RCC 7860 (cell line): ENCODE data around the gene ENG.
"Not testable (repeated sequence)": the region's sequence is repeated elsewhere in the genome, so short reads cannot be mapped to it uniquely, and the experiment has no call there.

Experiments
- DNase-seq: peaks from one replicate; pipeline ENCODE4 v3.0.0-alpha.2; 2015; ENCODE audit warnings: low spot score
- FAIRE-seq: peaks from 2 replicates; lab custom pipeline; 2012; peaks lifted over from hg19 to GRCh38; lab: Jason Lieb, UNC

ENG gene

GRCh38 chr9:127854184-127854806, at the start of gene ENG:
TSS of gene ENG (minus strand) at chr9:127854658. CDS start at chr9:127854355, 303 bp downstream.
- DNase-seq (no peak), FAIRE-seq (no peak)

DNA sequence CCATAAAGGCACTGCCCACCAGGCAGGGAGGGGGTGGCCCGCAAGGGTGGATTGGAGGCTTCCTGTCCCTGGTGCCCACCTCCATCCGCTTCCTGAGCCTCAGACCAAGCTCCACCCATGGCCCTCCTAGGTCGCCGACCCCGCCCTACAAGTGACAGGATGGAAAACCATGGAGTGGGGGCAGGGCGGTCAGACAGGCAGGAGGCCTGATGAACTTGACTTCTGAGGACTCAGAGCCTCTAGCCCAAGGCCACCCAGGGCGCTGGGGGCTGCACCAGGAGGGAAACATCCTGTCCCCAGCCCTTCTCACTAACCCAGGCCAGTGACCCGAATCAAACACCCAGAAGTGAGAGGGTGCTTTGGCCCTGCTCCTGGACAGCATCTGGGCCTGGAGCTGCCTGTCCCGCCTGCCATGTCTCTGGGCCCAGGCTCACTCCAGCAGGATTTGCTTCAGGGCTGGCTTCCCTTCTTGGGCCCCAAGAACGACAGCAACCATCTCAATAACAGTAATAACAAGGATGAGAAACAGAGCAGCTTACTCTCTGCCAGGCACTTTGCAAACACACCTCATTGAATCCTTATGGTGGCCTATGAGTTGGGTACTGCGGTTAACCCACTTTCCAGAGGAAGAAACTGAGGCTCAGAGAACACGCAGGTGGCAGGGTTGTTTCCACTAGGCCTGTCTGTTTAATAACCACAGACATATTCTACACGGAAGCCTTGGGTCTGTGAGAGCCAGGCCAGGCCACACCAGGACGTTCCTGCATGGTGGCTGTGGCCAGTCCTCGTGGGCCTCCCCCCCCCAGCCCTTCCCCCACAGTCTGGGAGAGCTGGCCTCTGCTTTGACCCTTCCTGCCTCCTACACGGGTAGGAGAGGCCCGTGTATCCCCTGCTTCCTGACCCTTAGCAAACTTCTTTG, 49.4 kb upstream of the ENG start:
- DNase-seq (peak; percentile 22), FAIRE-seq (no peak)

GRCh38 chr9:127899128-127899943, 44.9 kb upstream of the ENG start, which contains the start of gene ST6GALNAC6:
TSS of gene ST6GALNAC6 (minus strand) at chr9:127899603. CDS start at chr9:127897981, 1,622 bp downstream.
- peak; percentile 14 for DNase-seq
- no peak for FAIRE-seq

DNA sequence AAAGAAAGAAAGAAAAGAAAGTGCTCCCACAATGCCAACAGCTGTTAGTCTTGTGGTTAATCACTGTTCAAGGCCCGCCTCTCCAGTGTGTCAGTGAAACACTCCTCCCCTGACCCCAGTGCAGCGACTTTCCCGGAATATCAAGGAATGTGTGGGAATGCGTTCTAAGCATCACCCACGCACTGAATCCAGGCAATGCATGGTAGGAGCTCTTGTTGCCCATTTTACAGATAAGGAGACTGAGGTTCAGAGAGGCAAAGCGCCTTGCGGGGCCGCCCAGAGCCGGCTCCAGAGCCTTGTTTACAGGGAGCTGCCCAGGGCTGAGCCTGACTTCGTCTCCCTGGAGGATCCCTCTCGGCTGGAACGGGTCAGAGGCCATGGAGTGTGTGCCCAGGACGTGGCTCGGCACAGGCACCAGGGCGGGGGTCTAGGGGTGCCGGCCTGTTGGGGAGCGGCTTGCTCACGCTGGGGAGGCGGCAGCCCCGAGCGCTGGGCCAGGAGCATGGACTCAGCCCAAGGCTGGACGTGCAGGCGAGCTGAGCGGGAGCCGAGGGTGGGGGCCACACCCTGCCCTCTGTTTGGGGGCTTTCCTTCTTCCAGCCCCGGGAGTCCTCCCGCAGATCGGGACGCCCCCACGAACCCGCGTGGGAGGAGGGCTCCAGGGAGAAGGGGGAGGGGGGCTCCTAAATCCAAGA, 44.1 kb upstream of the ENG start:
- FAIRE-seq (no peak), DNase-seq (peak; percentile 26)

GRCh38 chr9:127897193-127897692, 42.8 kb upstream of the ENG start:
- DNase-seq (no peak), FAIRE-seq (no peak)

DNA sequence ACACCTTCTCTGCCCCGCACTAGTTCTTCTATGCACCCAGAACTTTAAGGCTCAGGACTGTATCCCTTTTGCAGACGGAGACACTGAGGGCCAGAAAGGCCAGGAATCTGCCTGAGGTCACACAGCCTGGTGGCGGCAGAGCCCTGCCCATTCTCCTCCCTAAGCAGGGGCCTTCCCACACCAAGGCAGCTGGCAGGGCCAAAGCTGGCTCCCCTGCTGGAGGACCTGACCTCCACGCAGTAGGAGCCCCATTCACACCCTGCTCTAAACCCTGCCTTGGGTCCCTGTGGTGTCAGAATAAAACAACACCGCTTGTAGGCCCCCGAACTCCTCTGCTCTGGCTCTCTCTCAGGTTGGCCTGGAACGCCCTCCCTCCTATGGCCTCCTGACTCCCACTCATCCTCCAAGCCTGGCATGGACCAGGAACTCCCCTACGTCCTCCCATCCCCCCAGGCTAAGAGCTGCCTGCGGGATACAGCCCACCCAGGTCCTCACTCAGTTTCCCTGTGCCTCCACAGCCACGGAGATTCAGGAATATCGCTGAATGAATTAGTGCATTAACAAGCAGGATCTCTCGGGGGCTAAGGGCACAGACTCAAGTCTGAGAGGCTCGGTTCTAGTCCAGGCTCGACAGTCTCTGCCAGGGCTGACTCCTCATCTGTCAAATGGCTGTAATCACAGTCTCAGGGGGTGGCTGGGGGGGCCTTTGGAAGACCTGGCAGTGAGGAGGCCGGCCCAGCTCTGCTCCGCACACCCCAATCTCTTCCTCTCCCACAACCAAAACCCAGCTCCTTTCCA, 42.1 kb upstream of the ENG start:
- DNase-seq (no peak), FAIRE-seq (no peak)

DNA sequence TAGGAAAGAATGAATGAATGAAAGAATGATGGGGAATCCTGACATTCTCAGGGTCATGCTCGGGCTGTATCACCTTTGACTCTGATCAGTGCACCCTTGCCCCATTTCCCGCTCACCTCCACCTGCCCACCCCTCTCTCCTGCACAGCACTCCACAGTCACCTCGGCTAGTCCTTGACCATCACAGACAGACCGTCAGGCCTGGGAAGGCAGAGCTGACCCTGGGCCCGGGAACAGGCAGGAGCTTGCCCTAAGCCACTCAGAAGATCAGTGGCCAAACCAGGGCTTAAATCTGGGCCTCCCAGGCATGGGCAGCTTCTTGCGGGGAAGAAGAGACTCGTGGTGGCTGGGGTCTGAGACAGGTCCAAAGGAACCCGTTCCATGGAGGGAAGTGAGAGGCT, 41.4 kb upstream of the ENG start:
- FAIRE-seq, result no peak
- DNase-seq, result no peak

- no peak for DNase-seq
- no peak for FAIRE-seq
Measured at GRCh38 chr9:127893392-127893791, 38.9 kb upstream of the ENG start.

DNA sequence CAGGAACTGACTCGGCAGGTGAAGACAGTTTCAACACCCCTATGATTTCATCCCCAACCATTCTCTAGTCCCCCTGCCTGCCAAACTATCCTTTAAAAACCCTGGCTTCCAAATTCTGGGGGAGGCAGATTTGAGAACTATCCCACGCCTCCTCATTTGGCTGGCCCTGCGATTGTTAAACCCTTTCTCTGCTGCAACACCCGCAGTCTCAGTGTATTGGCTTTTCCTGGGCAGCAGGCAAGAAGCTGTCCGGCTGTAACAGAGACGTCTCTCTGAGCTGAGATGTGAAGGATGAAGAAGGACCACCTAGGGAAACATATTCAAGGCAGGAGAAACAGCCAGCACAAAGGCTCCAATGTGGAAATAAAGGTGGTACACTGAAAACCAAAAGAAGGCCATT, 38.4 kb upstream of the ENG start:
- no peak for DNase-seq
- no peak for FAIRE-seq

- FAIRE-seq (no peak), DNase-seq (peak; percentile 11)
Measured at GRCh38 chr9:127890053-127890452, 35.6 kb upstream of the ENG start.

DNA sequence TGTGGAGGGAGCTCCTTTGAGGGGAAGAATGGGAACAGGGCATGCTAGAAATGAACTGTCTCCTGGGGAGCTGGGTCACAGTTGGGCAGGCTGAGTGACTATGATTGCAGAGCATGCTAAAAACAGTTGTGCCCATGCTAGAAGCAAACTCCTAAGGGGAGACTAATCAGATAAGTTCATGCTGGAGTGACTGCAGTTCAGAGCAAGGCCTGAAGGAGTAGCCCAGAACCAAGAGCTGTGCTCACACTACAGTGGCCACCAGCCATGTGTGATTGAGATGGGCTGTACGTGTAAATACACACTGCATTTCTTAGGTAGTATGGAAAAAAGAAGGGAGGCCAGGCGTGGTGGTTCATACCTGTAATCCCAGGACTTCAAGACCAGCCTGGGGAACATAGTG, 33.3 kb upstream of the ENG start:
- DNase-seq (no peak), FAIRE-seq (no peak)

- FAIRE-seq (no peak), DNase-seq (no peak)
Measured at GRCh38 chr9:127886401-127886972, 32.0 kb upstream of the ENG start.

GRCh38 chr9:127885508-127886281, 31.2 kb upstream of the ENG start:
- no peak for DNase-seq
- no peak for FAIRE-seq

DNA sequence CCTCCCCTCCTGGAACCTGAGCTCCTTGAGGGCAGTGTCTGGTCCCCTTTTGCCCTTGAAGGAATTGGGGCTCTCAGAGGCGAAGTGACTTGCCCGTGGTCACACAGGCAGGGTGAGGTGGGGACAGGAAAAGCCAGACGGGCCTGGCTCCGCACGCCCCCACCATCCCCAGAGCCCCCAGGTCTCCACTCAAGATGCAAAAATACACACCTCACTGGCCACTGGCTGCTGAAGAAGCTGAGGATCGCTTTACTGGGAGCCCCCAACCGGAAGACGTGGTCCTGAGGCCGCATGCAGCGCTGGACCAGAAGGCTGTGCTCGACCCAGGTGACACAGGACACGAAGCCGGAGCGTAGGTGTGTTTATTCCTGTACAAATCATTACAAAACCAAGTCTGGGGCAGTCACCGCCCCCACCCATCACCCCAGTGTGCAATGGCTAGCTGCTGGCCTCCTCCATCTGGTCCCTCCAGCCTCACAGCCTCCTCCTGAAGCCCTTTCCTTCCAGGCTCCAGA, 30.6 kb upstream of the ENG start:
- no peak for DNase-seq
- no peak for FAIRE-seq

GRCh38 chr9:127884427-127884911, 30.0 kb upstream of the ENG start:
- DNase-seq (peak; percentile 13), FAIRE-seq (no peak)

DNA sequence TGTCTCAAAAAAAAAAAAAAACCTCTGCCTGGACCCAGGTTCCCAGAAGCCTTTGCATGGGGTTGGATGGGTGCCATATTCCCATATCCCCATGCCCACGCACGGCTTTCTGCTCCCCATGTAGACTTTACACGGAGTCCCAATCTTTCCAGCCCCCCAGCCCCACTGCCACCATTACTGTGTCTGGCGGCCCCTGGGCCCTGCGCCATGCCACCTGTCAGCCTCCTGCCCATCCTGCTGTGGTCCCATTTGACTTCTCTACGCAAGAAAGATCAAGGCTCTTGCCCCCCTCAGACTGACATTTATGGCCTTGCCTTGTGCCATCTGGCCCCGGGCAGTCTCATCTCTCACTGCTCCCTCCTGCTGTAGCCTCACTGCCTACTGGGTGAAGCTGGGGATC, 29.5 kb upstream of the ENG start:
- no peak for DNase-seq
- no peak for FAIRE-seq

DNA sequence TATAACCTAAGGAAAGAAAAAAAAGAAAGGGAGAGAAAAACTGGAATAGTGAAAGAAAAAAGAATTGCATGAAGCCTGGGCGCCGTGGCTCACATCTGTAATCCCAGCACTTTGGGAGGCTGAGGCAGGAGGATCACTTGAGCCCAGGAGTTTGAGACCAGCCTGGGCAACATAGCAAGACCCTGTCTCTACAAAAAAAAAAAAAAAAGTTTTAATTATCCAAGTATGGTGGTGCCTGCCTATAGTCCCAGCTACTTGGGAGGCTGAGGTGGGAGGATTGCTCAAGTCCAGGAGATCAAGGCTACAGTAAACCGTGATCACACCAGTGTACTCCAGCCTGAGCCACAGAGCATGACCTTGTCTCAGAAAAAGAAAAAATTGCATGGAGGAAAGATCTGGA, 27.3 kb upstream of the ENG start:
- DNase-seq, FAIRE-seq: not testable (repeated sequence)

GRCh38 chr9:127880143-127880542, 25.7 kb upstream of the ENG start:
- no peak for DNase-seq
- FAIRE-seq, result no peak
